Gastroesophageal sphincter (tissue), 3 donors: ENCODE results near the gene COL18A1.

ENCODE experiments used
- POLR2A ChIP-seq, 2 donors: fragments of 450-650 bp; IDR thresholded peaks; one replicate each; pipeline ENCODE4 v1.6.1; 2017; ENCODE audit warnings: antibody characterized with exemption in 2 of 2, mild to moderate bottlenecking in 2 of 2, moderate library complexity in 1 of 2
- TF ChIP-seq, protein P1 (sequence below), 4 experiments: fragments of 200-600 bp in 2 of 4; fragments of 450-650 bp in 2 of 4; sonication (generic) in 1 of 4; IDR thresholded peaks; one replicate each; pipeline ENCODE4 v1.5.1; 2017 to 2019; ENCODE audit warnings: antibody characterized with exemption in 4 of 4, mild to moderate bottlenecking in 2 of 4, moderate library complexity in 2 of 4

DNA sequence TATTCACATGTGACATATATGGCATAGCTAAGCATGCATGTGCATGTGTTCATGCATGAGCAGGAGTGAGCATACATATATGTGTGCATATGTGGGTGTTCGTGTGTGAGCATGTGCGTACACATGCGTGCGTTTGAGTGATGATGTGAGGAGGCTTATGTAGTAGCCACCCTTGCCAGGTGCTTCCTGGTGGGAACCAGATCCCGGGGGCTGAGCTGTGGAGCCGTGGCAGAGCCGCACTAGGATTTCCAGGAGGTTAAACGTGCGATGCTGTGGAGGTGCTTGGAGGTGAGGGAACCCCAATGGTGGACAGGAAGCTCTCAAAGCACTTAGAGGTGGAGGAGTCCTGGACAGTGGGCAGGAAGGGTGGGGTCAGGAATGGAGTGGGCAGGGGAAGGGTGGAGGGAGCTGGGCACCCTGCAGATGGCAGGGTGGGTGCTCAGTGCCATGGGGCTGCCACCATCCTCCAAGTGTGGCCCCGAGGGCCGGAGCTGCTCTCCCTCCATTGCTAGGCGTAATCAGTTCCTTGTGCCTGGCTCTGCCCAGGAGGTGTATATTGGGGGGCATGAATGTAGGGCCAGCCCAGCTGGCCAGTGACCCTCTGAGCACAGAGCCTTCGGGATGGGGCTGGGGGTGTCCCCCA is 48.5 kb downstream of the COL18A1 start:
- TF ChIP-seq, protein P1, sequence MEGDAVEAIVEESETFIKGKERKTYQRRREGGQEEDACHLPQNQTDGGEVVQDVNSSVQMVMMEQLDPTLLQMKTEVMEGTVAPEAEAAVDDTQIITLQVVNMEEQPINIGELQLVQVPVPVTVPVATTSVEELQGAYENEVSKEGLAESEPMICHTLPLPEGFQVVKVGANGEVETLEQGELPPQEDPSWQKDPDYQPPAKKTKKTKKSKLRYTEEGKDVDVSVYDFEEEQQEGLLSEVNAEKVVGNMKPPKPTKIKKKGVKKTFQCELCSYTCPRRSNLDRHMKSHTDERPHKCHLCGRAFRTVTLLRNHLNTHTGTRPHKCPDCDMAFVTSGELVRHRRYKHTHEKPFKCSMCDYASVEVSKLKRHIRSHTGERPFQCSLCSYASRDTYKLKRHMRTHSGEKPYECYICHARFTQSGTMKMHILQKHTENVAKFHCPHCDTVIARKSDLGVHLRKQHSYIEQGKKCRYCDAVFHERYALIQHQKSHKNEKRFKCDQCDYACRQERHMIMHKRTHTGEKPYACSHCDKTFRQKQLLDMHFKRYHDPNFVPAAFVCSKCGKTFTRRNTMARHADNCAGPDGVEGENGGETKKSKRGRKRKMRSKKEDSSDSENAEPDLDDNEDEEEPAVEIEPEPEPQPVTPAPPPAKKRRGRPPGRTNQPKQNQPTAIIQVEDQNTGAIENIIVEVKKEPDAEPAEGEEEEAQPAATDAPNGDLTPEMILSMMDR (IDR thresholded peaks at IDR 0.05) = no peak
- TF ChIP-seq POLR2A (IDR thresholded peaks at IDR 0.05) = no peak
